HL-60 (cell line): ENCODE measurements around the gene ARRB2.

ENCODE experiments used
- DNase-seq, 2 experiments: peaks; one replicate each; pipeline ENCODE4 v3.0.0-alpha.2; 2010 to 2020; ENCODE audit warnings: low read depth in 1 of 2, low spot score in 1 of 2
- H3K27ac ChIP-seq: fragments of 250-450 bp; sonication (Bioruptor Pico); replicated peaks from 2 replicates; pipeline ENCODE4 v1.5.1; 2020; ENCODE audit warnings: mild to moderate bottlenecking, moderate library complexity
- H3K27me3 ChIP-seq: fragments of 250-450 bp; sonication (Bioruptor Pico); 2 replicates; pipeline ENCODE4 v1.5.1; 2021; ENCODE audit warnings: mild to moderate bottlenecking, moderate library complexity; ENCODE audit not compliant: insufficient read depth, poor library complexity, severe bottlenecking
- H3K4me3 ChIP-seq: replicated peaks from 2 replicates; pipeline ENCODE4 v1.5.1; 2011; ENCODE audit warnings: mild to moderate bottlenecking, control low read depth, low read length; ENCODE audit not compliant: insufficient read depth
- GABPA ChIP-seq: IDR thresholded peaks from 2 replicates; pipeline ENCODE4 v1.6.1; 2012; ENCODE audit warnings: low read depth
- POLR2AphosphoS5 ChIP-seq: IDR thresholded peaks from 2 replicates; pipeline ENCODE4 v1.6.1; 2012; ENCODE audit warnings: low read depth
- REST ChIP-seq: IDR thresholded peaks from 2 replicates; pipeline ENCODE4 v1.6.1; 2012; ENCODE audit warnings: low read depth; ENCODE audit not compliant: insufficient replicate concordance
- SPI1 ChIP-seq: IDR thresholded peaks from 2 replicates; pipeline ENCODE4 v1.6.1; 2012; ENCODE audit warnings: low read depth, mild to moderate bottlenecking, borderline replicate concordance
- TF ChIP-seq, protein P1 (sequence below): IDR thresholded peaks from one replicate; pipeline ENCODE4 v1.5.1; 2011; ENCODE audit warnings: low read length, control low read depth, inconsistent platforms; ENCODE audit not compliant: insufficient read depth

Gene ARRB2

GRCh38 chr17:4708436-4708835, 2.0 kb upstream of the ARRB2 start:
- Histone ChIP-seq H3K4me3 (no peak overlapping the region), H3K27ac (no peak overlapping the region), H3K27me3 (no peaks in the 10 kb centered on the region)
- DNase-seq, result peak in 1 of 2 experiments; percentile 24
- TF ChIP-seq REST (no peak), SPI1 (no peak), GABPA (no peak), POLR2AphosphoS5 (no peak)
- TF ChIP-seq, protein P1, sequence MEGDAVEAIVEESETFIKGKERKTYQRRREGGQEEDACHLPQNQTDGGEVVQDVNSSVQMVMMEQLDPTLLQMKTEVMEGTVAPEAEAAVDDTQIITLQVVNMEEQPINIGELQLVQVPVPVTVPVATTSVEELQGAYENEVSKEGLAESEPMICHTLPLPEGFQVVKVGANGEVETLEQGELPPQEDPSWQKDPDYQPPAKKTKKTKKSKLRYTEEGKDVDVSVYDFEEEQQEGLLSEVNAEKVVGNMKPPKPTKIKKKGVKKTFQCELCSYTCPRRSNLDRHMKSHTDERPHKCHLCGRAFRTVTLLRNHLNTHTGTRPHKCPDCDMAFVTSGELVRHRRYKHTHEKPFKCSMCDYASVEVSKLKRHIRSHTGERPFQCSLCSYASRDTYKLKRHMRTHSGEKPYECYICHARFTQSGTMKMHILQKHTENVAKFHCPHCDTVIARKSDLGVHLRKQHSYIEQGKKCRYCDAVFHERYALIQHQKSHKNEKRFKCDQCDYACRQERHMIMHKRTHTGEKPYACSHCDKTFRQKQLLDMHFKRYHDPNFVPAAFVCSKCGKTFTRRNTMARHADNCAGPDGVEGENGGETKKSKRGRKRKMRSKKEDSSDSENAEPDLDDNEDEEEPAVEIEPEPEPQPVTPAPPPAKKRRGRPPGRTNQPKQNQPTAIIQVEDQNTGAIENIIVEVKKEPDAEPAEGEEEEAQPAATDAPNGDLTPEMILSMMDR, result no peak

GRCh38 chr17:4710693-4711634, 532 bp downstream of the ARRB2 start:
- DNase-seq, result peak in 1 of 2 experiments; percentile 64
- Histone ChIP-seq H3K4me3 (peak overlapping the region; percentile 76), H3K27me3 (no peaks in the 10 kb centered on the region), H3K27ac (peak overlapping the region; percentile 86)
- TF ChIP-seq REST (no peak), SPI1 (peak; percentile 53; the same call in 1 of the 2 replicates), GABPA (no peak), POLR2AphosphoS5 (0 out of 2 replicates have a peak, but pooled peaks have one; percentile 18)
- TF ChIP-seq, protein P1, result no peak

- H3K27ac ChIP-seq, result peak overlapping the region; percentile 86
- peak; percentile 50 to 78 for DNase-seq
- peak overlapping the region; percentile 76 for H3K4me3 ChIP-seq
- no peaks in the 10 kb centered on the region for H3K27me3 ChIP-seq
- no peak for TF ChIP-seq GABPA
- no peak for TF ChIP-seq REST
Measured at GRCh38 chr17:4711661-4712181, 1.3 kb downstream of the ARRB2 start.
